ENCODE measurements around the gene THBS4.

Gene THBS4

DNA sequence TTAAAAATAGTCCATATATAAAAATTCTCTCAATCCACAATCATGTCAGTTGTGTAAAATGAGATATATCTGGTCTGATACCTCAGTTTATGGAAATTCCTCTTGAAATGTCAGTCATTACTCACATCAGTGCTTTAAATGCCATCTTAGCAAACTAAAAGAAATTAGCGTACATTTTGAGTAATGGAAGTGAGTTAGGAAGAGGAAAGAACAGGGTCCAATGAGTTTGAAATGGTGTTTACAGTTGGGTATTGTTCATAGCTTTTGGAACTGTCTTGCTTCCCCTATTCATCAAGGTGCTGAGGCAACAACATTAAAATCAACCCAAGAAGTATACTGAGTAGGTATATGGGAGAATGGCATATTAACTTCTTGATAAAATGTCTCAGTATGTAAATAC lies 35.4 kb upstream of the THBS4 start:
- TF ChIP-seq, protein P1, sequence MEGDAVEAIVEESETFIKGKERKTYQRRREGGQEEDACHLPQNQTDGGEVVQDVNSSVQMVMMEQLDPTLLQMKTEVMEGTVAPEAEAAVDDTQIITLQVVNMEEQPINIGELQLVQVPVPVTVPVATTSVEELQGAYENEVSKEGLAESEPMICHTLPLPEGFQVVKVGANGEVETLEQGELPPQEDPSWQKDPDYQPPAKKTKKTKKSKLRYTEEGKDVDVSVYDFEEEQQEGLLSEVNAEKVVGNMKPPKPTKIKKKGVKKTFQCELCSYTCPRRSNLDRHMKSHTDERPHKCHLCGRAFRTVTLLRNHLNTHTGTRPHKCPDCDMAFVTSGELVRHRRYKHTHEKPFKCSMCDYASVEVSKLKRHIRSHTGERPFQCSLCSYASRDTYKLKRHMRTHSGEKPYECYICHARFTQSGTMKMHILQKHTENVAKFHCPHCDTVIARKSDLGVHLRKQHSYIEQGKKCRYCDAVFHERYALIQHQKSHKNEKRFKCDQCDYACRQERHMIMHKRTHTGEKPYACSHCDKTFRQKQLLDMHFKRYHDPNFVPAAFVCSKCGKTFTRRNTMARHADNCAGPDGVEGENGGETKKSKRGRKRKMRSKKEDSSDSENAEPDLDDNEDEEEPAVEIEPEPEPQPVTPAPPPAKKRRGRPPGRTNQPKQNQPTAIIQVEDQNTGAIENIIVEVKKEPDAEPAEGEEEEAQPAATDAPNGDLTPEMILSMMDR (conservative IDR thresholded peaks at IDR 0.05; ENCODE audit: control insufficient read depth, insufficient read depth, low read depth, low read length) = no peak
- DNase-seq (ENCODE audit: low read depth) = no peak

DNA sequence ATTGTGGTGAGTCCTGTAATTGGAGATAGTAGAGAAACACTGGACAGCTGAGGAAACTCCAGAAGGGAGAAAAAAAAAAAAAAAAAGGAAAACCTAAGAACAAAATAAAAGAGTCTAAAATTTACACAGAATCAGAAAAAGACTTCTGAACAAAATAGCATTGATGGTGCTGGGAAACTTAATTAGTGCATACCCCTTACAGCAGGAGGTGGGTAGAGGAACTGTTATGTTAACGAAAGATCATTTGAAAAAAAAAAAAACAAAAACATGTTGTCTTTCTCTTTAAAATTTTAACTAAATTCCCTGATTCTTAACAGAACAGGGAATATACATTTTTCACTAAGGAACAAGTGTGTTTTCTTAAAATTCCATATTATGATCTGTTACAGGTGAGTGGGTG lies 32.5 kb upstream of the THBS4 start:
- TF ChIP-seq, protein P1 (conservative IDR thresholded peaks at IDR 0.05; ENCODE audit: control insufficient read depth, insufficient read depth, low read depth, low read length) = no peak
- DNase-seq (ENCODE audit: low read depth) = no peak
- no peak overlapping the region for H3K4me3 ChIP-seq (ENCODE audit: control insufficient read depth, low read depth, low read length)

More for the DNA sequence above, 35.4 kb upstream of the THBS4 start:
- no peak overlapping the region for H3K4me3 ChIP-seq (ENCODE audit: control insufficient read depth, low read depth, low read length)

DNA sequence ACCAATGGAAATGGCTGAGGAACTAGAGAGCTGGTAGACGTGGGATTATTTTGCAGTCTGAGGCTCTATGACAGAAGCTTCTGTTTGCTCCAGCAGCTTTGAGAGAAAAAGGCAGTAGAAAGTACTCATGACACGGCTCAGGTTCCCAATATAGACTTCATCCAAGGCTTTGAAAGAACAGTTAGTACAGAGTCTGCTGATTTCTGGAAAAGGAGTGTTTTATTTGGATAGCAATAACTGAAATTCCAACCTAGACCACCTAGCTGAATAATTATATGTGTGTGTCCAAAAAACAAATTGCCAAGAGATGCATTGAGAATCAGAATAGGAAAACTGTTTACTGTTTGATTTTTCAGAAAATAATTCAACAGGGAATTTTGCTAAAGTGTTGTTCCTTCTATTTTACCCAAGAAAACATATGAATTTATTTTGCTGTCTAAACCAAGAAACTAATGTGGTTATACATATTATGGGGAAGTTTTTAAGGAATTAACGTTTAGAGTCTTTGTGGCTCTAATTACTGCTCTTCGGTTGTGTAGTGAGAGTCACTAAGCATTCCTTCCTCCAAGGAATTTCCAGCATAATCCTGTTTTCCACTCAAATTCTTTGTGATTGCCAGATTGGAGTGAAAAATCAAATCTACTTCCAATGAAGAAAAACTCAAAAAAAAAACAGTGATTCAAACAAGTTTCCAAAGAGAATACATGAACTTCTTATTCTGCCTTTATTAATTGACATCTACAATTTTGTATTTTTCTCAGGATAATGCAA lies 26.0 kb upstream of the THBS4 start:
- no peak for DNase-seq (ENCODE audit: low read depth)
- H3K4me3 ChIP-seq (ENCODE audit: control insufficient read depth, low read depth, low read length) = no peak overlapping the region
- TF ChIP-seq, protein P1 (conservative IDR thresholded peaks at IDR 0.05; ENCODE audit: control insufficient read depth, insufficient read depth, low read depth, low read length) = no peak

DNA sequence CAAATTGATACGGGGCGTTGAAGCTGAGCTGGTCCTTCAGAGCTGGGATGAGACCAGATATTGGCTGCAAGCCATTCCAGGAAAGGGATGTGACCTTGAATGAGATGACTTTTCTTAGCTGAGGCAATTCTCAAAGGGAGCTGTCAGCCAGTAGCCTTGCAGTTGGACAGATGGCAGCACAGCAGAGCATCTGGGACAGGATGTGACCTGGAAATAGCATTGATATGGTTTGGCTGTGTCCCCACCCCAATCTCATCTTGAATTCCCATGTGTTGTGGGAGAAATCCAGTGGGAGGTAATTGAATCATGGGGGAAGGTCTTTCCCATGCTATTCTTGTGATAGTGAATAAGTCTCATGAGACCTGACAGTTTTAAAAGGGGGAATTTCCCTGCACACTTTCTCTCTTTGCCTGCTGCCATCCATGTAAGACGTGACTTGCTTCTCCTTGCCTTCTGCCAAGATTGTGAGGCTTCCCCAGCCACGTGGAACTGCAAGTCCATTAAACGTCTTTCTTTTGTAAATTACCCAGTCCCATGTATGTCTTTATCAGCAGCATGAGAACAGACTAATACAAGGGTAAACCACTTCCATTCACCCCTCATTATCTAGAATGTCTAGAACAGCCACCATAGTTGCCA lies 24.3 kb upstream of the THBS4 start:
- TF ChIP-seq, protein P1 (conservative IDR thresholded peaks at IDR 0.05; ENCODE audit: control insufficient read depth, insufficient read depth, low read depth, low read length) = no peak
- no peak overlapping the region for H3K4me3 ChIP-seq (ENCODE audit: control insufficient read depth, low read depth, low read length)
- DNase-seq (ENCODE audit: low read depth) = no peak

DNA sequence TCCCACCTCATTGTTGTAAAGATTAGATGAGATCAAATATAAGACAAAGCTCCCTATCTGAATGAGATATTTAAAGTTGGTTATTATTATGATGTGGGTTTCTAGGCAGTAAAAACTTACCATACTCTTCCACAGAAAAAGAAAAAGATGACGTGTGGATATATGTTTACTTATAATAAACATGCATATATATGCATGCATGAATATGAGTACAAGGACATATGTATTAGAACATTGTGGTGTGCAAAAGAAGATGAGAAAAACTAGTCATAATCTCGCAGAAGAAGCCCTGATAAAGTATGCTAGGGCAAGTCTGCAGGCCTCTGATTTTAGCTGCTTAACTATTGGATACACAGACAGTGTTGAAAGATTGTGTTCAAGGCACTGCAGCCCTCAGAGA lies 10.1 kb upstream of the THBS4 start:
- TF ChIP-seq, protein P1 (conservative IDR thresholded peaks at IDR 0.05; ENCODE audit: control insufficient read depth, insufficient read depth, low read depth, low read length) = no peak
- no peak overlapping the region for H3K4me3 ChIP-seq (ENCODE audit: control insufficient read depth, low read depth, low read length)

DNA sequence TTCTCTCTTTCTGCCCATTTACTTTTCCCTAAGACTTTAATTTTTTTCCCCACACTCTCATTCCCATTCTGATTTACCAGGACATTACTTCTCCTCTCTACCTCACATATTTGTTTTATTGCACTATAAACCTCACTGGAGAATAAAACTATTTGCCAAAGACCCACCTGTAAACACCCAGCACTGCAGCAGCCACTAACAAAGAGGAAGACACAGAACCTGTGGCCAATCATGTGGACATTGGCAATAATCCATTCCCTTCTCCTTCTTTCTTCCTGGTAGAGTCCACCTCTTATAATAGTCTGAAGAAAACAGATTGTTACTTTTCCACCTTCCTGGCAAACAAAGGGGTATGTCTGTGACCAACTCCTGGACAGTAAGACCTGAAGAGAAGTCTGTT lies 8.3 kb upstream of the THBS4 start:
- DNase-seq (ENCODE audit: low read depth) = no peak
- TF ChIP-seq, protein P1 (conservative IDR thresholded peaks at IDR 0.05; ENCODE audit: control insufficient read depth, insufficient read depth, low read depth, low read length) = no peak
- no peak overlapping the region for H3K4me3 ChIP-seq (ENCODE audit: control insufficient read depth, low read depth, low read length)

More for the DNA sequence above, 10.1 kb upstream of the THBS4 start:
- DNase-seq (ENCODE audit: low read depth) = no peak

Measured in fibroblast of mammary gland (primary cell).